Lower leg skin (tissue), 4 donors: ENCODE measurements around the gene IQCH. TPM values are rescaled to one million over a fixed set of nuclear protein-coding genes. Genes with fewer than 3 reads are reported as not detected.
"Not testable (repeated sequence)": the region's sequence is repeated elsewhere in the genome, so short reads cannot be mapped to it uniquely, and the experiment has no call there.

ENCODE experiments used
- DNase-seq, 2 donors: peaks; one replicate each; pipeline ENCODE4 v3.0.0-alpha.2; 2019; ENCODE audit warnings: low spot score in 2 of 2
- H3K4me3 ChIP-seq: fragments of 200-600 bp; sonication (generic); 2 replicates; pipeline ENCODE4 v1.5.1; 2017; ENCODE audit warnings: mild to moderate bottlenecking, low read depth; ENCODE audit not compliant: poor library complexity, severe bottlenecking
- CTCF ChIP-seq, 3 donors: fragments of 450-650 bp; IDR thresholded peaks; one replicate each; pipeline ENCODE4 v1.5.1; 2016; ENCODE audit warnings: antibody characterized with exemption in 3 of 3, mild to moderate bottlenecking in 3 of 3, moderate library complexity in 2 of 3
- POLR2A ChIP-seq, 2 donors: fragments of 450-650 bp; IDR thresholded peaks; one replicate each; pipeline ENCODE4 v1.6.1; 2016 to 2017; ENCODE audit warnings: antibody characterized with exemption in 2 of 2, mild to moderate bottlenecking in 1 of 2, moderate library complexity in 1 of 2
- WGBS, 2 donors: methylation state at CpG; one replicate each; pipeline ENCODE4 v1.1.5; 2018; 5-methylcytosine and 5-hydroxymethylcytosine counted together
- intact Hi-C: fragments of 100-400 bp; cut with DNase I; formaldehyde crosslinking; loops from one replicate; pipeline ENCODE4 v1.15.0; 2023; ENCODE audit warnings: low total_unique reads
- total RNA-seq, 4 donors: library from RNA; depleted of rRNA; stranded (reverse); fragments of >200 nt; gene quantifications; one replicate each; pipeline ENCODE4 v1.1.0, GENCODE V29; 2016

The IQCH gene
- total RNA-seq, 4 donors from 2014 or later, result 0.17 to 1.6 (median 0.94) TPM

GRCh38 chr15:67421105-67421504 lies 166.5 kb downstream of the IQCH start:
- intact Hi-C loops, result no loop called here
- TF ChIP-seq CTCF (IDR thresholded peaks at IDR 0.05) (no peak), POLR2A (IDR thresholded peaks at IDR 0.05) (no peak)
- WGBS, 2 donors, result 85 to 94% methylated on average over 6 of the region's 6 CpGs
- H3K4me3 ChIP-seq, result no peak overlapping the region
- DNase-seq, result no peak

- DNase-seq, result no peak
- 84 to 86% methylated on average over 1 of the region's 1 CpG for WGBS, 2 donors
- TF ChIP-seq POLR2A (IDR thresholded peaks at IDR 0.05) (no peak), CTCF (IDR thresholded peaks at IDR 0.05) (no peak)
- intact Hi-C loops, result no loop called here
- H3K4me3 ChIP-seq, result no peak overlapping the region
Observed at GRCh38 chr15:67422296-67422695, 167.7 kb downstream of the IQCH start.

GRCh38 chr15:67433495-67434099 lies 179.0 kb downstream of the IQCH start:
- H3K4me3 ChIP-seq, result no peak overlapping the region
- TF ChIP-seq CTCF (IDR thresholded peaks at IDR 0.05) (peak in 1 of 3 donors; percentile 42), POLR2A (IDR thresholded peaks at IDR 0.05) (no peak)
- peak; percentile 17 to 84 for DNase-seq
- intact Hi-C loops, result no loop called here
- 59 to 65% methylated on average over 3 of the region's 3 CpGs for WGBS, 2 donors

- WGBS, 2 donors, result 82 to 88% methylated on average over 13 of the region's 13 CpGs
- intact Hi-C loops, DNase-seq, H3K4me3 ChIP-seq: not testable (repeated sequence)
Observed at GRCh38 chr15:67436351-67437250, 182.0 kb downstream of the IQCH start.

- no peak for DNase-seq
- 71 to 75% methylated on average over 2 of the region's 2 CpGs for WGBS, 2 donors
- TF ChIP-seq CTCF (IDR thresholded peaks at IDR 0.05), result no peak
- TF ChIP-seq POLR2A (IDR thresholded peaks at IDR 0.05), result no peak
- H3K4me3 ChIP-seq, result no peak overlapping the region
- intact Hi-C loops, result no loop called here
Observed at GRCh38 chr15:67444100-67444499, 189.5 kb downstream of the IQCH start.

- intact Hi-C loops, result no loop called here
- WGBS, 2 donors, result 69 to 70% methylated on average over 2 of the region's 2 CpGs
- H3K4me3 ChIP-seq, result no peak overlapping the region
- DNase-seq, result no peak
- TF ChIP-seq CTCF (IDR thresholded peaks at IDR 0.05), result no peak
- TF ChIP-seq POLR2A (IDR thresholded peaks at IDR 0.05), result no peak
Observed at GRCh38 chr15:67446449-67446848, 191.9 kb downstream of the IQCH start.

GRCh38 chr15:67448372-67448771 lies 193.8 kb downstream of the IQCH start:
- DNase-seq, H3K4me3 ChIP-seq, intact Hi-C loops: not testable (repeated sequence)
- 98 to 99% methylated on average over 4 of the region's 5 CpGs for WGBS, 2 donors

GRCh38 chr15:67453703-67454102 lies 199.1 kb downstream of the IQCH start:
- DNase-seq, intact Hi-C loops: not testable (repeated sequence)
- WGBS, 2 donors, result 98 to 99% methylated on average over 11 of the region's 11 CpGs

More at GRCh38 chr15:67453703-67454102, 199.1 kb downstream of the IQCH start:
- H3K4me3 ChIP-seq, result not testable (repeated sequence)
